SU-DHL-6 (cell line): ENCODE measurements around the gene GRIK2.

Source experiments
- H2AFZ ChIP-seq: fragments of 200-600 bp; sonication (generic); 2 replicates; pipeline ENCODE4 v1.6.1; 2014; ENCODE audit warnings: low read depth, mild to moderate bottlenecking, moderate library complexity, mixed read lengths, antibody characterized with exemption, low read length; ENCODE audit not compliant: severe bottlenecking
- H3F3A ChIP-seq: fragments of 200-600 bp; shearing (Covaris generic); 2 replicates; pipeline ENCODE4 v1.6.0; 2016; ENCODE audit warnings: antibody characterized with exemption, mild to moderate bottlenecking; ENCODE audit not compliant: insufficient read depth
- H3K27ac ChIP-seq: fragments of 200-600 bp; sonication (generic); 2 replicates; pipeline ENCODE4 v1.5.1; 2016; ENCODE audit warnings: low read depth, mild to moderate bottlenecking, low read length, moderate library complexity, mixed read lengths
- H3K27me3 ChIP-seq: fragments of 200-600 bp; sonication (generic), shearing (Covaris generic); 2 replicates; pipeline ENCODE4 v1.6.0; 2014; ENCODE audit warnings: mild to moderate bottlenecking, low read length
- H3K36me3 ChIP-seq: fragments of 200-600 bp; sonication (generic); 2 replicates; pipeline ENCODE4 v1.6.1; 2014; ENCODE audit warnings: mild to moderate bottlenecking, low read length, mixed read lengths
- H3K4me2 ChIP-seq: fragments of 300-600, 200-600 bp; shearing (Covaris generic), sonication (generic); 2 replicates; pipeline ENCODE4 v1.6.0; 2014; ENCODE audit warnings: low read length, low read depth, mild to moderate bottlenecking; ENCODE audit not compliant: poor library complexity, severe bottlenecking
- H3K4me3 ChIP-seq: fragments of 200-600 bp; sonication (generic); 2 replicates; pipeline ENCODE4 v1.5.1; 2014; ENCODE audit warnings: antibody characterized with exemption, low read length, mild to moderate bottlenecking, mixed read lengths; ENCODE audit not compliant: insufficient read depth, poor library complexity, severe bottlenecking
- H3K79me2 ChIP-seq: fragments of 200-600 bp; sonication (generic); 2 replicates; pipeline ENCODE4 v1.6.1; 2014; ENCODE audit warnings: mild to moderate bottlenecking, low read length, moderate library complexity; ENCODE audit not compliant: insufficient read depth
- H3K9ac ChIP-seq: fragments of 200-600 bp; sonication (generic); 2 replicates; pipeline ENCODE4 v1.7.0; 2014; ENCODE audit warnings: mild to moderate bottlenecking, low read length
- H3K9me2 ChIP-seq: fragments of 200-600 bp; sonication (generic); replicated peaks from 2 replicates; pipeline ENCODE4 v1.6.1; 2014; ENCODE audit warnings: low read length; ENCODE audit not compliant: insufficient read depth
- H3K9me3 ChIP-seq: fragments of 200-600 bp; sonication (generic); 2 replicates; pipeline ENCODE4 v1.6.1; 2014; ENCODE audit warnings: low read length, mixed read lengths; ENCODE audit not compliant: insufficient read depth
- H4K20me1 ChIP-seq: fragments of 200-600 bp; sonication (generic); 2 replicates; pipeline ENCODE4 v1.6.1; 2014; ENCODE audit warnings: low read depth, mild to moderate bottlenecking, antibody characterized with exemption, low read length, moderate library complexity, mixed read lengths
- EZH2phosphoT487 ChIP-seq: fragments of 200-600 bp; sonication (generic), shearing (Covaris generic); conservative IDR thresholded peaks from 2 replicates; pipeline ENCODE4 v1.6.1; 2018; ENCODE audit warnings: mild to moderate bottlenecking, antibody characterized with exemption, low read length, moderate library complexity, mixed read lengths
- TF ChIP-seq, protein P1 (sequence below): fragments of 200-600 bp; sonication (generic); IDR thresholded peaks from one replicate; pipeline ENCODE4 v1.5.1; 2017; ENCODE audit warnings: antibody characterized with exemption, mild to moderate bottlenecking, low read length, moderate library complexity; ENCODE audit not compliant: insufficient read depth, poor library complexity, severe bottlenecking

GRIK2 gene

GRCh38 chr6:101912311-101912710, 518.8 kb downstream of the GRIK2 start:
- H3K9ac ChIP-seq = no peak overlapping the region
- TF ChIP-seq, protein P1, sequence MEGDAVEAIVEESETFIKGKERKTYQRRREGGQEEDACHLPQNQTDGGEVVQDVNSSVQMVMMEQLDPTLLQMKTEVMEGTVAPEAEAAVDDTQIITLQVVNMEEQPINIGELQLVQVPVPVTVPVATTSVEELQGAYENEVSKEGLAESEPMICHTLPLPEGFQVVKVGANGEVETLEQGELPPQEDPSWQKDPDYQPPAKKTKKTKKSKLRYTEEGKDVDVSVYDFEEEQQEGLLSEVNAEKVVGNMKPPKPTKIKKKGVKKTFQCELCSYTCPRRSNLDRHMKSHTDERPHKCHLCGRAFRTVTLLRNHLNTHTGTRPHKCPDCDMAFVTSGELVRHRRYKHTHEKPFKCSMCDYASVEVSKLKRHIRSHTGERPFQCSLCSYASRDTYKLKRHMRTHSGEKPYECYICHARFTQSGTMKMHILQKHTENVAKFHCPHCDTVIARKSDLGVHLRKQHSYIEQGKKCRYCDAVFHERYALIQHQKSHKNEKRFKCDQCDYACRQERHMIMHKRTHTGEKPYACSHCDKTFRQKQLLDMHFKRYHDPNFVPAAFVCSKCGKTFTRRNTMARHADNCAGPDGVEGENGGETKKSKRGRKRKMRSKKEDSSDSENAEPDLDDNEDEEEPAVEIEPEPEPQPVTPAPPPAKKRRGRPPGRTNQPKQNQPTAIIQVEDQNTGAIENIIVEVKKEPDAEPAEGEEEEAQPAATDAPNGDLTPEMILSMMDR = no peak
- no peak for TF ChIP-seq EZH2phosphoT487
- no peak overlapping the region for H3K4me3 ChIP-seq
- no peaks in the 10 kb centered on the region for H4K20me1 ChIP-seq
- H3K27me3 ChIP-seq = no peaks in the 10 kb centered on the region
- H2AFZ ChIP-seq = no peak overlapping the region
- H3K27ac ChIP-seq = no peak overlapping the region
- no peaks in the 10 kb centered on the region for H3K9me2 ChIP-seq
- no peaks in the 10 kb centered on the region for H3K79me2 ChIP-seq
- H3K36me3 ChIP-seq = no peaks in the 10 kb centered on the region
- H3K4me2 ChIP-seq = no peak overlapping the region
- no peaks in the 10 kb centered on the region for H3K9me3 ChIP-seq
- H3F3A ChIP-seq = no peaks in the 10 kb centered on the region

- no peaks in the 10 kb centered on the region for H3K27me3 ChIP-seq
- no peaks in the 10 kb centered on the region for H3K9me3 ChIP-seq
- H3K9ac ChIP-seq = no peak overlapping the region
- no peaks in the 10 kb centered on the region for H3F3A ChIP-seq
- TF ChIP-seq, protein P1 = no peak
- no peaks in the 10 kb centered on the region for H3K36me3 ChIP-seq
- H3K9me2 ChIP-seq = no peaks in the 10 kb centered on the region
- no peak overlapping the region for H2AFZ ChIP-seq
- no peaks in the 10 kb centered on the region for H3K79me2 ChIP-seq
- H3K27ac ChIP-seq = no peak overlapping the region
- no peak overlapping the region for H3K4me2 ChIP-seq
- no peaks in the 10 kb centered on the region for H4K20me1 ChIP-seq
- no peak overlapping the region for H3K4me3 ChIP-seq
Observed at GRCh38 chr6:101918471-101918870, 525.0 kb downstream of the GRIK2 start.

DNA sequence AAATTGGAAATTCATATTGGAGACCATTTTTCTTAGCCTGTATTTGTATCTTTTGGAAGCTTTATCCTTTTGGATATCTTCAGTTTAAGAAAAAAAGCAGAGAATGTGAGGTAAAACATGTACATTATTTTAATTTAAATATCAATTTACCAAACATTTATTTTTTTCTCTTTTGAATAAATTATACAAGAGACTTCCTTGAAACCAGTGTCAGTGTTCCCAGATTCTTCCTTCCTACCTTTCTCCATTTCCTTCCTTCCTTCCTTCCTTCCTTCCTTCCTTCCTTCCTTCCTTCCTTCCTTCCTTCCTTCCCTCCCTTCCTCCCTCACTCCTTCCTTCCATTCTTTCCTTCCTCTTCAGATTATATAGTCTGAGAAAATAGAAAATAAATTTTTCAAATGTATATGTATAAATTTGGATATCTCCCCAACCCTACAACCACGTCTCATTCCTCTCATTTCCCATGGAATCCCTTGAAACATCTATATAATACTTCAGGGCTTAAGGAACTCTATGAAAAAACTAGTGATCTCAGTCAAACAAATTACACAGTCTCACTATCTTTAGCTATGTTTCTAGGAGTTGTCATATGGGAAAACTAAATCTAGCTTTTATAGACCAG, 528.4 kb downstream of the GRIK2 start:
- H3K27ac ChIP-seq = no peak overlapping the region
- TF ChIP-seq, protein P1 = no peak
- no peak for TF ChIP-seq EZH2phosphoT487
- no peaks in the 10 kb centered on the region for H4K20me1 ChIP-seq
- H2AFZ ChIP-seq = no peak overlapping the region
- H3K9me2 ChIP-seq = no peaks in the 10 kb centered on the region
- no peaks in the 10 kb centered on the region for H3K9me3 ChIP-seq
- no peaks in the 10 kb centered on the region for H3K27me3 ChIP-seq
- no peak overlapping the region for H3K4me2 ChIP-seq
- H3K9ac ChIP-seq = no peak overlapping the region
- no peaks in the 10 kb centered on the region for H3K36me3 ChIP-seq
- no peaks in the 10 kb centered on the region for H3F3A ChIP-seq
- H3K79me2 ChIP-seq = no peaks in the 10 kb centered on the region
- H3K4me3 ChIP-seq = no peak overlapping the region
